ENCODE data around the gene SKAP2.

GRCh38 chr7:26619348-26619984 lies 244.9 kb downstream of the SKAP2 start:
- no peak for TF ChIP-seq EZH2phosphoT487 (IDR thresholded peaks at IDR 0.05; ENCODE audit: borderline replicate concordance, low read length)
- TF ChIP-seq, protein P1, sequence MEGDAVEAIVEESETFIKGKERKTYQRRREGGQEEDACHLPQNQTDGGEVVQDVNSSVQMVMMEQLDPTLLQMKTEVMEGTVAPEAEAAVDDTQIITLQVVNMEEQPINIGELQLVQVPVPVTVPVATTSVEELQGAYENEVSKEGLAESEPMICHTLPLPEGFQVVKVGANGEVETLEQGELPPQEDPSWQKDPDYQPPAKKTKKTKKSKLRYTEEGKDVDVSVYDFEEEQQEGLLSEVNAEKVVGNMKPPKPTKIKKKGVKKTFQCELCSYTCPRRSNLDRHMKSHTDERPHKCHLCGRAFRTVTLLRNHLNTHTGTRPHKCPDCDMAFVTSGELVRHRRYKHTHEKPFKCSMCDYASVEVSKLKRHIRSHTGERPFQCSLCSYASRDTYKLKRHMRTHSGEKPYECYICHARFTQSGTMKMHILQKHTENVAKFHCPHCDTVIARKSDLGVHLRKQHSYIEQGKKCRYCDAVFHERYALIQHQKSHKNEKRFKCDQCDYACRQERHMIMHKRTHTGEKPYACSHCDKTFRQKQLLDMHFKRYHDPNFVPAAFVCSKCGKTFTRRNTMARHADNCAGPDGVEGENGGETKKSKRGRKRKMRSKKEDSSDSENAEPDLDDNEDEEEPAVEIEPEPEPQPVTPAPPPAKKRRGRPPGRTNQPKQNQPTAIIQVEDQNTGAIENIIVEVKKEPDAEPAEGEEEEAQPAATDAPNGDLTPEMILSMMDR (conservative IDR thresholded peaks at IDR 0.05; ENCODE audit: low read depth, low read length), result no peak
